ENCODE results near the gene RPS19BP1.
"Not testable (repeated sequence)": the region's sequence is repeated elsewhere in the genome, so short reads cannot be mapped to it uniquely, and the experiment has no call there.

RPS19BP1 gene

GRCh38 chr22:39527481-39527961 lies 5.0 kb downstream of the RPS19BP1 start:
- no peak for DNase-seq

GRCh38 chr22:39526736-39527171 lies 5.8 kb downstream of the RPS19BP1 start:
- no peak for DNase-seq

GRCh38 chr22:39525658-39525975 lies 6.9 kb downstream of the RPS19BP1 start:
- no peak for DNase-seq

DNA sequence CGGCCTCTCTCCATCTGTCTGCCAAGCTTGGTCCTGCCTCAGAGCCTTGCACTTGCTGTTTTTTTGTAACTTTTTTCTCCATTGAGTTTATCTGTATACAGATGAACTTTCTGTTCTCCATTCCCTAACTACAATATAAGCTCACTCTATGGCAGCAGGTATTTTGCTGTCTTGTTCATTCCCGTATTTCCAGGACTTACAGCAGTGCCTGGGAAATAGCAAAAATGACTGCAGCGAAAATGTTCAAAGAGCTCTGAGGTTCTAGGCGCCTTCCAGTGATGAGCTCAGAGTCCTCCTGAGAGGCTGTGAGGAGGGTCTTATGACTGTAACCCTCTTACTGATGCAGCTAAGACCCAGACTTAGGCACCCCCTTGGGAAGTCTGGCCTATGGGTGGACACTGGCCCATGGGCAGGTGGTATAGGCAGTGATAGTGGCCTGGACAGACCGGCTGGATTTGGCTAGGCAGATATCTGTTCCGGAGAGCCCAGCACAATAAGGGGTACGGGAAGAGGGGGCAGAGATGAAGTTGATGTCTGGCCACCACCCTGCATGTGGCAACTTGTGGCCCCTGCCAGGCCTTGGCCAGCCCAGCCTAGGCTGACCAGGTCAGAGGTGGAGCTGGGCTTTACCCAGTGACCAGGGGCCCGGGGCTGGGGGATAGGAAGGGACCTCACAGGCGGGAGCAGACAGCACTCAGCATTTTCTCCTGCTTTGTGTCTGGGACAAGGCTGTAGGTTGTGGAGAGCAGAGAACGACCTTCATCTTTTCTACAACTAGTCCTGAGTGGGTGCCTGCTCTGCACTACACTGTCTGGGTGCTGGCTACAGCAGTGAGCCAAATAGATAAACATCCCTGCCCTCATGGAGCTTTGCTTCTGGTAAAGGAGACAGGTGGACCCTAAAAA lies 7.5 kb downstream of the RPS19BP1 start:
- DNase-seq = no peak

GRCh38 chr22:39524089-39524752 lies 8.3 kb downstream of the RPS19BP1 start:
- DNase-seq = no peak

DNA sequence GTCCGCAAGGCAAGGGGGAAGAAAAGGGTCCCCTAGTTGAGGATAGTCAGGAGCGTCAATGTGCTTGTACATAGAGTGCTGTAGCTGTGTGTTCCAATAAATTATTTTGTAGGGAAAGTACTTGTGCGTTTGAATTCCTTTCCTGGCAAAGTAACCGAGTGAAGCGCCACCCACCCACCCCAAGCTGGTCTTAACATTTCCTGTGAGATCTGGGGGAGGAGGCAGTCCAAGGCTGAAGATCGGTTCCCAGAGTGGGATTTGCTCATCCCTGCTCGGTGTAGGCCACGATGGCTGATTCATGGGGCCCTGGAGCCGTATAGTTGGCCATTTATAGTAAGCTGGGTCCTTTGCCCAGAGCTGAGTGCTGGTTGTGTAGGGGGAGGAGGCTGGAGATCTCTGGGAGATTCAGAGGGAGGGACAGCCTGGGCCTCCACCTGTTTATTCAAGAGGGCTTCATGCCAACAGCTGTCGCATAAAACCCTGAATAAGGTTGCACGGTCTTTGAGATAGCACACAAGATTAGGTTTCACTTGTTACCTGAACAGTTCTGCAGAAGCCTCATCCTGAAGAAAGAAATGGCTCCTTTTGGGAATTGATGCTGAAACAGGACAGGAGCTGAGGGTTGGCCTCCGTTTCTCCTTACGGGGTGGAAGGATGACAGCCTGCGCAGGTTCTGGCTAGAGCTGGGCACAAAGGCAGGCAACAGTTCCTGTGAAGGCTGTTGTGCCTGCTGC lies 9.8 kb downstream of the RPS19BP1 start:
- peak; percentile 49 for DNase-seq

GRCh38 chr22:39522091-39522490 lies 10.5 kb downstream of the RPS19BP1 start:
- not testable (repeated sequence) for DNase-seq

DNA sequence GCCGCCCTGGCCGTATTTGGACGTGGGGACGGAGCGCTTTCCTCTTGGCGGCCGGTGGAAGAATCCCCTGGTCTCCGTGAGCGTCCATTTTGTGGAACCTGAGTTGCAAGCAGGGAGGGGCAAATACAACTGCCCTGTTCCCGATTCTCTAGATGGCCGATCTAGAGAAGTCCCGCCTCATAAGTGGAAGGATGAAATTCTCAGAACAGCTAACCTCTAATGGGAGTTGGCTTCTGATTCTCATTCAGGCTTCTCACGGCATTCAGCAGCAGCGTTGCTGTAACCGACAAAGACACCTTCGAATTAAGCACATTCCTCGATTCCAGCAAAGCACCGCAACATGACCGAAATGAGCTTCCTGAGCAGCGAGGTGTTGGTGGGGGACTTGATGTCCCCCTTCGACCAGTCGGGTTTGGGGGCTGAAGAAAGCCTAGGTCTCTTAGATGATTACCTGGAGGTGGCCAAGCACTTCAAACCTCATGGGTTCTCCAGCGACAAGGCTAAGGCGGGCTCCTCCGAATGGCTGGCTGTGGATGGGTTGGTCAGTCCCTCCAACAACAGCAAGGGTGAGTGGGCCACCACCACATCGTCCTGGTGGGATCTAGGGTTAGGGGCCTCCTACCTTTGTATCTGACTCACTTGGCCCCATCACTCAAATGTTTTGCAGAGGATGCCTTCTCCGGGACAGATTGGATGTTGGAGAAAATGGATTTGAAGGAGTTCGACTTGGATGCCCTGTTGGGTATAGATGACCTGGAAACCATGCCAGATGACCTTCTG lies 11.3 kb downstream of the RPS19BP1 start:
- DNase-seq = not testable (repeated sequence)

DNA sequence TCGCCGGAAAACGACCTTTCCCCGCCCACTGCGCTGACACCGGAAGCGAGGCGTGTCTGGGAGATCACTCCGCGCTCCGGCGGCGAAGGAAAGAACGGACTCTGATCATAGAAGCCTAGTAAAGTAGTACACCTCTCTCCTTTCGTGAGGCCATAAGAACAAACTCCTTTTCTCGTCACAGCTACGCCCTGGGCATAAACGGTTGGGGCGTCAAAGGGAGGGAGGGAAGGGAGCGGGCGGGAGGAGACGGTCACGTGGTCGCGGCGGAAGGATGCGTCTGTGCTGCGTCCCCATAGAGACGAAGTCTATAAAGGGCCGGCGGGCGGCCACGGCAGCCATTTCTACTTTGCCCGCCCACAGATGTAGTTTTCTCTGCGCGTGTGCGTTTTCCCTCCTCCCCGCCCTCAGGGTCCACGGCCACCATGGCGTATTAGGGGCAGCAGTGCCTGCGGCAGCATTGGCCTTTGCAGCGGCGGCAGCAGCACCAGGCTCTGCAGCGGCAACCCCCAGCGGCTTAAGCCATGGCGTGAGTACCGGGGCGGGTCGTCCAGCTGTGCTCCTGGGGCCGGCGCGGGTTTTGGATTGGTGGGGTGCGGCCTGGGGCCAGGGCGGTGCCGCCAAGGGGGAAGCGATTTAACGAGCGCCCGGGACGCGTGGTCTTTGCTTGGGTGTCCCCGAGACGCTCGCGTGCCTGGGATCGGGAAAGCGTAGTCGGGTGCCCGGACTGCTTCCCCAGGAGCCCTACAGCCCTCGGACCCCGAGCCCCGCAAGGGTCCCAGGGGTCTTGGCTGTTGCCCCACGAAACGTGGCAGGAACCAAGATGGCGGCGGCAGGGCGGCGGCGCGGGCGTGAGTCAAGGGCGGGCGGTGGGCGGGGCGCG lies 12.1 kb downstream of the RPS19BP1 start, which contains the start of gene ATF4:
Gene ATF4 (plus strand): TSS at position 337 of the 880 bp plus-strand sequence. CDS start 884 bp downstream, outside the sequence.
- no peak for DNase-seq

- peak; percentile 96 for DNase-seq
Measured at GRCh38 chr22:39519681-39520225, 12.8 kb downstream of the RPS19BP1 start.

DNA sequence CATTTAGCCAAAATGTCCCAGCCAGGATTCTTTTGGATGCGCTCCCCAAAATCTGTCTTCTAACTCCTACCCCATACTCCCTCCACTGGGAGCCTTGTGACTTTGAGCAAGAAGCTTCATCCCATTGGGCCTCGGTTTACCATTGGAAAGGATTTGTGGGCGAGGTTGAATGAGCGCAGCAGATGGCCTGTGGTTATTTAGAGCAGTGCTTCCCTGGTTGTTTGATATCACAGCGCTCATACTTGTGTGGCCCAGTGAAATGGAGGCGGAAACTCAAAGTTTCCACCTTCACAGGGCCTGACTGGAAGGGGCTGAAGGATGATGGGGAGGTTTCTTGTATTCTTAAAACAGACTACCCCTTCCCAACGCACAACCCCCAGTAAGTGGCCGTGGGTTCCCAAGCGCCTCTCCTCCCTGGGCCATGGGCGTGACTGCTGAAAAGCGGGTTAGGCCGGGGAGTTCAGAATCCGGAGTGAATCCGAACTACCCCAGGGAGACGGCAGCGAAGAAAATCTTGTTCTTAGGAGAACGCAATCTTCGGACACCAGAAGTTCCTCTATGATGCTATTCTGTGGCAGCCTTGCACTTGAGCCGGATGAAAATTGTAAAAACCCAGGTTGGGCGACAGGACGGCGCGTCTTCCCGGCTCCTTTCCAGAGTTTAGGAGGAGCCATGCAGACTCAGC lies 13.4 kb downstream of the RPS19BP1 start:
- DNase-seq = peak; percentile 25

DNA sequence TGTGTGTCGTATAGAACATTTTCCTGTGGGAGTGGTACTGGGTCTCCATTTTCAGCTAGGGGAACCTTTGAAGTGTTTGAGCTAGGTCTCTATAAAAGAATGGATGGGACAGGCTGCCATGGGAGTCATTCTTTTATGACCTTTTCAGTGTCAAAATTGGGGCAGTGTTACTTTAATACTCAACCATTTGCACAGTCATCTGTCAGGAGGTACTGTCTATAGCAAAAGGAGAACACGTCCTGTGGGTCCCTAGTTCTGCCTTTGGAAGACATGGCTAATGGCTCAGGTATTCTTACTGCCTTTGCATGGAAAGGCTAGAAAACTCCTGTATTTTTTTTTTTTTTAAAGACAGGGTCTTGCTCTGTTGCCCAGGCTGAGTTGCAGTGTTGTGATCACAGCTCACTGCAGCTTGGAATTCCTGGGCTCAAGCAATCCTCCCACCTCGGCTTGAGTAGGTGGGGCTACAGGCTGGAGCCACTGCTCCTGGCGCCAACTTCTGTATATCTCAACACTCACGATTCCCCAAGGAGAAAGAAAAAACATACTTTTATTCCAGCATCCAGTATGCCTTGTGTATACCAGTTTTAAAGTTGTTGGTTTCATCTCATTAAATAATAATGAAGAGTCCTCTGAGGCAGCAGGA lies 14.3 kb downstream of the RPS19BP1 start:
- no peak for DNase-seq

- no peak for DNase-seq
Measured at GRCh38 chr22:39517470-39517869, 15.1 kb downstream of the RPS19BP1 start.

DNA sequence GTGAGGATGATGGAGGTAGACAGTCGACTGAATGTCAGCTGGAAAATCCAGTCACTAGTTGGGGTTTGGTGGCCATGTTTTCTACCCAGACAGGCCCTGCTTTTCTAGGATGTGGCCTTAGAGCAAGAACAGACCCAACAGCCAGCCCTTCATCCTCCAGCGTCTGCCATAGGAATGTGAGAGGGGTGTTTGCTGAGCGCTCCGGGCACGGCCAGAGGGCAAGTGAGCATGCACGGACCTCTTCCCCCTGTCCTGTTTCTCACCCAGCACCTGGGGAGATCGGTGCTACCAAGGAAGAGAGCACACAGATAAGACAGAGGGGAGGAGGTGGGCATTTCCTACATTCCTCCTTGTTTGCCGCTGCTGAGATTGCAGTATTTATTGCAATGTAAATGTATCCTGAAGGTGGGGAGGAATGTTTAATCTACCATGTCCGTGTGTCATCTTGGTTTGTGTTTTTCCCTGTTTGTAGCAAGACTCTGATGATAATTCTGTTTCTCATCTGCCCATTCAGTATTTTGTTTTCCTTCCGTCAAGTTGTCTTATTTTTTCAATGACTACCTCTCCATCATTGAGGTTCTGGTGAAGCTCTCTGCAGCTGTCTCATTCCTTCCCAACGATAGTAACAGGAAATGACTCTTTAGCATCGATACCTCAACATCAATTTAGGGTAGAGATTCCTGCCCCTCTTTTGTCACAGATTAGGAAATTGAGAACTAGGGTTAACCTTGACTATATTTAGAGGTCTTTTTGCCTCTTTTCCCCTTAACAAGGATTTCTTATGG lies 17.1 kb downstream of the RPS19BP1 start:
- no peak for DNase-seq

GRCh38 chr22:39514373-39514973 lies 18.1 kb downstream of the RPS19BP1 start:
- DNase-seq = no peak

DNA sequence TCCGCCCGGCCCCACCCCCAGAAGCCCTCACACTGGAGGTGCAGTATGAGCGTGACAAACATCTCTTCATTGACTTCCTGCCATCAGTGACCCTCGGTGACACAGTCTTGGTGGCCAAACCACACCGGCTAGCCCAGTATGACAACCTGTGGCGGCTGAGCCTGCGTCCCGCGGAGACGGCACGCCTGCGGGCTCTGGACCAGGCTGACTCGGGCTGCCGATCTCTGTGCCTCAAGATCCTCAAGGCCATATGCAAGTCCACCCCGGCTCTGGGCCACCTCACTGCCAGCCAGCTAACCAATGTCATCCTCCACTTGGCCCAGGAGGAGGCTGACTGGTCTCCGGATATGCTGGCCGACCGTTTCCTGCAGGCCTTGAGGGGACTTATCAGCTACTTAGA lies 18.8 kb downstream of the RPS19BP1 start:
- DNase-seq = no peak

DNA sequence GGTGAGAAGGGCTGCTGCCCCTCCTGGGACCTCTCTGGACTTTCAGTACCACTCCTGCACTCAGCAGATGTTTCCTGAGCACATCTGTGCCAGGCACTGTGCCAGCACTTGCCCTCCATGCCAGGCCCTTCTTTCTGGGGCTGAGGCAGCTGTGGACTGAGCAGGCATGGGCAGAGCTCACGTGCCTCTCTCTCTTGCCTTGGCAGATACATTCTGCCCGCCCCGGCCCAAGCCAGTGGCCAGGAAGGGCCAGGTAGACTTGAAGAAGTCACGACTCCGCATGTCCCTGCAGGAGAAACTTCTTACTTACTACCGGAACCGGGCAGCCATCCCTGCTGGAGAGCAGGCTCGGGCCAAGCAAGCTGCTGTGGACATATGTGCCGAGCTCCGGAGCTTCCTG lies 20.5 kb downstream of the RPS19BP1 start:
- no peak for DNase-seq

- DNase-seq = no peak
Measured at GRCh38 chr22:39511226-39511625, 21.3 kb downstream of the RPS19BP1 start.
